Measurements from ENCODE around the gene HK1.

GRCh38 chr10:69406816-69407580 lies 128.7 kb downstream of the HK1 start:
- no peak for TF ChIP-seq CTCF (IDR thresholded peaks at IDR 0.05)
- TF ChIP-seq POLR2AphosphoS5 (IDR thresholded peaks at IDR 0.05; ENCODE audit: insufficient read depth in 1 of 2, low read depth in 1 of 2) = no peak
